Peyer's patch (tissue), 4 donors: Measurements from ENCODE around the gene SSH2.

Experiments used
- POLR2A ChIP-seq, 2 donors: fragments of 450-650 bp; IDR thresholded peaks; one replicate each; pipeline ENCODE4 v1.5.1; 2017; ENCODE audit warnings: antibody characterized with exemption in 2 of 2, mild to moderate bottlenecking in 2 of 2, moderate library complexity in 2 of 2
- TF ChIP-seq, protein P1 (sequence below), 6 experiments: fragments of 450-650 bp in 4 of 6; fragments of 200-600 bp in 2 of 6; sonication (generic) in 1 of 6; IDR thresholded peaks; one replicate each; pipeline ENCODE4 v1.5.1; 2017 to 2019; ENCODE audit warnings: antibody characterized with exemption in 6 of 6, mild to moderate bottlenecking in 3 of 6, moderate library complexity in 1 of 6

DNA sequence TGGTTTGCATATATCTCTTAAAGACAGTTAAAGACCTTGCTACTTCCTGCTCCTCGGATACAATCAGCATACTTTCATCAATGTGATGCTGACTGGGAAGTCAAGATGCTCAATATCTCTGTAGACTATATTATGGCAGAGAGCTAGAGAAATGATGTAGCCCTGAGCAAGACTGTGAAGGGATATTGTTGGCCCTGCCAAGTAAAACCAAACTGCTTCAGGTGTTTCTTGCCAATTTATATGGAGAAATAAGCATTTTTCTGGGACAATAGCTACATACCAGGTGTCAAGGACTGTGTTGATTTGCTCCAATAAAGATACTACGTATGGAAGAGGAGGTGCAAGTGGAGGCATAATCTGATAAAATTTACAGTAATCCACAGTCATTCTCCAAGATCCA lies 6.7 kb upstream of the SSH2 start:
- TF ChIP-seq, protein P1, sequence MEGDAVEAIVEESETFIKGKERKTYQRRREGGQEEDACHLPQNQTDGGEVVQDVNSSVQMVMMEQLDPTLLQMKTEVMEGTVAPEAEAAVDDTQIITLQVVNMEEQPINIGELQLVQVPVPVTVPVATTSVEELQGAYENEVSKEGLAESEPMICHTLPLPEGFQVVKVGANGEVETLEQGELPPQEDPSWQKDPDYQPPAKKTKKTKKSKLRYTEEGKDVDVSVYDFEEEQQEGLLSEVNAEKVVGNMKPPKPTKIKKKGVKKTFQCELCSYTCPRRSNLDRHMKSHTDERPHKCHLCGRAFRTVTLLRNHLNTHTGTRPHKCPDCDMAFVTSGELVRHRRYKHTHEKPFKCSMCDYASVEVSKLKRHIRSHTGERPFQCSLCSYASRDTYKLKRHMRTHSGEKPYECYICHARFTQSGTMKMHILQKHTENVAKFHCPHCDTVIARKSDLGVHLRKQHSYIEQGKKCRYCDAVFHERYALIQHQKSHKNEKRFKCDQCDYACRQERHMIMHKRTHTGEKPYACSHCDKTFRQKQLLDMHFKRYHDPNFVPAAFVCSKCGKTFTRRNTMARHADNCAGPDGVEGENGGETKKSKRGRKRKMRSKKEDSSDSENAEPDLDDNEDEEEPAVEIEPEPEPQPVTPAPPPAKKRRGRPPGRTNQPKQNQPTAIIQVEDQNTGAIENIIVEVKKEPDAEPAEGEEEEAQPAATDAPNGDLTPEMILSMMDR (IDR thresholded peaks at IDR 0.05) = no peak
- TF ChIP-seq POLR2A (IDR thresholded peaks at IDR 0.05) = no peak
